ENCODE measurements around the gene MGLL.

MGLL gene

GRCh38 chr3:127763816-127764215 lies 58.5 kb downstream of the MGLL start:
- no peak for DNase-seq (ENCODE audit: low read depth)
- H3K4me3 ChIP-seq (ENCODE audit: control insufficient read depth, low read depth, low read length) = no peak overlapping the region
- TF ChIP-seq CTCF (conservative IDR thresholded peaks at IDR 0.05; ENCODE audit: control insufficient read depth, insufficient read depth, low read depth, low read length) = no peak

- no peak overlapping the region for H3K4me3 ChIP-seq (ENCODE audit: control insufficient read depth, low read depth, low read length)
- DNase-seq (ENCODE audit: low read depth) = no peak
- no peak for TF ChIP-seq CTCF (conservative IDR thresholded peaks at IDR 0.05; ENCODE audit: control insufficient read depth, insufficient read depth, low read depth, low read length)
Observed at GRCh38 chr3:127763337-127763736, 59.0 kb downstream of the MGLL start.

DNA sequence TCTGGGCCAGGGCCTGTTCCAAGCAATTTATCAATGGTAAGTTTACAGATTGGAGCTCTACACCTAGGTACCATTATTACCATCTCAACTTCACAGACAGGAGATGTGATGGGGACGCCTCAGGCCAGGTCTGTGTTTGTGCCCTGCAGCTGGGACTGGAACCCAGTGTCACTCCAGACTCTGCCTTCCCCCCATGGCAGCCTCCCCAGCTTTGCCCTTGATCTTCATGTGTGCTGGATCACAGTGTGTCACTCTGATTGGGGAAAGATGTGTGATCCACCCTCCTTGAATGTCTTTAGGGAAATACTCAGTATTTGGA lies 59.6 kb downstream of the MGLL start:
- no peak overlapping the region for H3K4me3 ChIP-seq (ENCODE audit: control insufficient read depth, low read depth, low read length)

GRCh38 chr3:127762077-127762786 lies 60.1 kb downstream of the MGLL start:
- DNase-seq (ENCODE audit: low read depth) = no peak
- TF ChIP-seq CTCF (conservative IDR thresholded peaks at IDR 0.05; ENCODE audit: control insufficient read depth, insufficient read depth, low read depth, low read length) = no peak
- H3K4me3 ChIP-seq (ENCODE audit: control insufficient read depth, low read depth, low read length) = no peak overlapping the region

More for the DNA sequence above, 59.6 kb downstream of the MGLL start:
- no peak for DNase-seq (ENCODE audit: low read depth)
- TF ChIP-seq CTCF (conservative IDR thresholded peaks at IDR 0.05; ENCODE audit: control insufficient read depth, insufficient read depth, low read depth, low read length) = no peak

DNA sequence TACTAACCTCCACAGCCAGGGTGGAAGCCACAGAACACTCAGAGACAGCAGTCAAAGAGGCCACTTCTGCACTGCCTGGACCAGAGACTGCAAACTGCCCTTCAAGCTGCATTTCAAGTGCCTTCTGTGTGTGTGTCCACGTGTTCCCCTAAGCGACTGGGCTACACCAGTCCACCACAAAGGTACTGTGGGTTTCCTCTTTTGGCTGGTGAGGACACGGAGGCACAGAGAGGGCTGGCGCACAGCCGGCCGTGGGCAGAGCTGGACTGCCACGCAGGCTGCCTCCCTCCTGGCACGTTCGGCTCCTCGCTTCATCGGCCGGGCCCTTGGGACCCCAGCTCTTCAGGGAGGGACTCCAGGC lies 60.9 kb downstream of the MGLL start:
- no peak for TF ChIP-seq CTCF (conservative IDR thresholded peaks at IDR 0.05; ENCODE audit: control insufficient read depth, insufficient read depth, low read depth, low read length)
- DNase-seq (ENCODE audit: low read depth) = no peak
- no peak overlapping the region for H3K4me3 ChIP-seq (ENCODE audit: control insufficient read depth, low read depth, low read length)

GRCh38 chr3:127760791-127761440 lies 61.4 kb downstream of the MGLL start:
- DNase-seq (ENCODE audit: low read depth) = no peak
- no peak overlapping the region for H3K4me3 ChIP-seq (ENCODE audit: control insufficient read depth, low read depth, low read length)
- TF ChIP-seq CTCF (conservative IDR thresholded peaks at IDR 0.05; ENCODE audit: control insufficient read depth, insufficient read depth, low read depth, low read length) = no peak
